Left lobe of liver (tissue), 2 donors: ENCODE results near the gene DNASE1L1. TPM values are rescaled to one million over a fixed set of nuclear protein-coding genes. Genes with fewer than 3 reads are reported as not detected.

Experiments used
- ATAC-seq: fragments of 200-7000 bp; cut with Tn5 transposase; one replicate; pipeline ENCODE4 v1.9.1; 2020; ENCODE audit warnings: mild to moderate bottlenecking, moderate library complexity
- DNase-seq: peaks from one replicate; pipeline ENCODE4 v3.0.0-alpha.2; 2020; ENCODE audit warnings: low spot score
- total RNA-seq: library from RNA; stranded (reverse); gene quantifications from one replicate; pipeline ENCODE4 v1.2.1, GENCODE V29; 2021
- donor health status: DM: no; HTN: no; CAD: no; lungs with moderate emphysema.
- donor health status: DM: no; HTN: yes; CAD: no.

The DNASE1L1 gene
- total RNA-seq, 1 donor from 2014 or later = 14.9 TPM

GRCh38 chrX:154354516-154354915 lies 54.5 kb downstream of the DNASE1L1 start:
- DNase-seq = no peak
- ATAC-seq = no peak

- DNase-seq (no peak), ATAC-seq (no peak)
Measured at GRCh38 chrX:154354013-154354412, 55.0 kb downstream of the DNASE1L1 start.

- no peak for DNase-seq
- no peak for ATAC-seq
Measured at GRCh38 chrX:154353172-154353843, 55.7 kb downstream of the DNASE1L1 start.

- ATAC-seq (no peak), DNase-seq (no peak)
Measured at GRCh38 chrX:154352466-154352865, 56.6 kb downstream of the DNASE1L1 start.

- DNase-seq (no peak), ATAC-seq (no peak)
Measured at GRCh38 chrX:154352012-154352401, 57.0 kb downstream of the DNASE1L1 start.

Other genes starting within 250 kb of the DNASE1L1 start
- not detected for gene OPN1MW, start 226.7 kb downstream of the DNASE1L1 start, total RNA-seq
- not detected for gene OPN1MW2, start 189.5 kb downstream of the DNASE1L1 start, total RNA-seq
- not detected for gene OPN1MW3, start 151.7 kb downstream of the DNASE1L1 start, total RNA-seq
- gene TEX28, start 114.1 kb downstream of the DNASE1L1 start, total RNA-seq = not detected
- gene TKTL1, start 113.5 kb downstream of the DNASE1L1 start, total RNA-seq = not detected
- gene FLNA, start 34.6 kb downstream of the DNASE1L1 start, total RNA-seq = 76.6 TPM
- gene EMD, start 30.0 kb downstream of the DNASE1L1 start, total RNA-seq = 19.5 TPM
- 1,085 TPM for gene RPL10, start 10.9 kb downstream of the DNASE1L1 start, total RNA-seq
- 21.0 TPM for gene TAFAZZIN, start 2.3 kb upstream of the DNASE1L1 start, total RNA-seq
- gene ATP6AP1, start 19.4 kb upstream of the DNASE1L1 start, total RNA-seq = 26.2 TPM
- gene GDI1, start 27.9 kb upstream of the DNASE1L1 start, total RNA-seq = 31.4 TPM
- gene FAM50A, start 34.9 kb upstream of the DNASE1L1 start, total RNA-seq = 18.7 TPM
- gene PLXNA3, start 49.0 kb upstream of the DNASE1L1 start, total RNA-seq = 4.5 TPM
- gene LAGE3, start 70.0 kb upstream of the DNASE1L1 start, total RNA-seq = 12.0 TPM
- 18.3 TPM for gene UBL4A, start 77.4 kb upstream of the DNASE1L1 start, total RNA-seq
- 3.7 TPM for gene SLC10A3, start 81.4 kb upstream of the DNASE1L1 start, total RNA-seq
- gene FAM3A, start 107.0 kb upstream of the DNASE1L1 start, total RNA-seq = 35.3 TPM
- 5.6 TPM for gene G6PD, start 137.6 kb upstream of the DNASE1L1 start, total RNA-seq
- gene IKBKG, start 138.4 kb upstream of the DNASE1L1 start, total RNA-seq = 69.0 TPM
- not detected for gene CTAG1A, start 175.9 kb upstream of the DNASE1L1 start, total RNA-seq
- gene CTAG1B, start 210.0 kb upstream of the DNASE1L1 start, total RNA-seq = not detected
- not detected for gene CTAG2, start 244.3 kb upstream of the DNASE1L1 start, total RNA-seq